GM21717 (cell line): ENCODE measurements around the gene CYS1.
"Not testable (repeated sequence)": the region's sequence is repeated elsewhere in the genome, so short reads cannot be mapped to it uniquely, and the experiment has no call there.

Experiments
- ATAC-seq: cut with Tn5 transposase; IDR thresholded peaks from one replicate; pipeline ENCODE4 v1.9.1; 2021; ENCODE audit warnings: mild to moderate bottlenecking, moderate library complexity; ENCODE audit not compliant: unreplicated experiment

Gene CYS1

DNA sequence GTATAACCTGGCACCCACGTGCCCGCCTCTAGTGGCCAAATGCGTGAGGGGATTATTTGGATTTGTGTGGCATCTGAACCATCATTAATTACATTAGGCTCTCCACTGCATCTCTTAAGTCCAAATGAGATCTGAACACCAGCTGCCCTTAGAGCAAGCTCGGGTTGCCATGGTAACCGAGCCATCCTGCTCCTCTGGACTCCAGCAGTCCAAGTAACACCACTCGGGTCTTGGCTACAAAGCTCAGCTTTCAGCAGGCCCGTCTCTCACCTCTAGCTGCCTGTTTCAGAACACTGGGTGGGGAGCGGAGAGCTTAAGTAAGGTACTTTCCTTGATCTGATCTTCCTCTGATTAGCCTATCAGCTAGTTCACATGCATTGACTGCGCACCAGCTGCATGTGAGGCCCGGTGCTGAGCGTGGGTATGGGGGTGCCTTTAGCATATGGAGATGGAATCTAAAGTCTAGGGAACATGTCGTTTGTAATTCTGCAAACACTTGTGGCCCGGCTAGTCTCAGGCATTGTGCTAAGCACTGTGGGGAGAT is 14.1 kb upstream of the CYS1 start:
- ATAC-seq, result no peak

GRCh38 chr2:10091889-10092244 is 11.7 kb upstream of the CYS1 start:
- not testable (repeated sequence) for ATAC-seq

- no peak for ATAC-seq
Measured at GRCh38 chr2:10091182-10091888, 11.1 kb upstream of the CYS1 start.

DNA sequence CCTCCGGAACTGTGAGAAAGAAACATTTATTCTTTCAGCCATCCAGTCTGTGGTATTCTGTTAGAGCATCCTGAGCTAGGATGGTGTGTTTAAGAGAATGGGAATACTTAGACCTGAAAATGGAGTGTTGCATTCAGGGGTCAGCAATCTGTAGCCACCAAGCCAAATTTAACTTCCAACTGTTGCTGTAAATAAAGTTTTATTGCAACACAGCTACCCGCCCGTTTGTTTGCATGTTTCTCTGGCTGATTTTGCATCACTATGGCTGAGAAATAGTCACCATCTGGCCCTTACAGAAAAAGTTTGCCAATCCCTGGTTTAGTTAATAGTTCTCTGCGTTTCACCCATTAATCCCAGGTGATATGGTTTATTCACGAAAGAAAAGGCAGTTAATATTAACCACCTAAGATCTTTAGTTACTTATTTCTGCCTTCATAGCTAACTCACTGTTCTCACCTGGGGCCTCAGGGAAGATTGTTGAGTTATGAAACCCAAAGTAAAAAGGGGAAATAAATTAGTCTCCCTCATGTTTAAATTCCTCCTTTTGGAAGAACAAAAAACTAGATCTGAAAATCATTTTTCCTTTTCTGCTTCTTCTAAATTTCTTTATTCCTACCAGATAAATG is 9.5 kb upstream of the CYS1 start:
- no peak for ATAC-seq

DNA sequence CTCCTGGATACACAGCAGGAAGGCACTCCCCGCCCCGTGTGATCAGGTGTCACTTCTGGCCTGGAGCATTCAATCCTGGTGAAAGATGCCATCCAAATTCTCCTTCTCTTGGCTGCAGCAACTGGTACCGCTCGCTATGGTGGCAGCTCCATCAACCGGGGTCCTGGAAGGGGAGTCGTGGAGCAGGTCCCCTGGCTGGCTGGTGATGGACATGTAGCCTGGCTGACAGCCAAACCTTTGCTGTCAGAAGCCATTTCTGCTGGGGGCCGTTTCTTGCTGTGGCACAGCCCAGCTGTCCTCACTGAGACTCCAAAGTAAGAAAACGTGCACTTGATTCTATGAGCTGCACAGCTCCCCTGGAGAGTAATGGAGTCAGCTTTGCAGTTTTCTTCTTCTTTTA is 7.1 kb upstream of the CYS1 start:
- ATAC-seq, result no peak

- ATAC-seq, result no peak
Measured at GRCh38 chr2:10086950-10087349, 6.7 kb upstream of the CYS1 start.

DNA sequence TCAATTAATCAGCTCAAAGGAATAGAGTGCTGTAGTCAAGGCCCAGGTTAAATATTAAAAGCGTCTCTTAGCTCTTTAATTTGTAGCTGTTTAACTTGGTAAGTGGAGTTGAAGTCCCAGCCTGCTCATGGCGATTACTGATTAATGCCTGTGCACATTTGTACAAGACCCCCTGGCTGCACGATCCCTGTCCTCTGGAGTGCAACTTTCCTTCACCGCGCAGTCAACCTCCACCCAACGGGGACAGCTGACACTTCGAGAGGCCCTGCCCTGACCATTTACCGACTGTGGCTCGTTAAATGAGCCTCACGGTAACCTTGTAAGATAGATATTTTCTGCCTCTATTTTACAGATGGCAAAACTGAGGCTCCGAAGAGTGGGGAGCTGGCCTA is 5.5 kb upstream of the CYS1 start:
- no peak for ATAC-seq

DNA sequence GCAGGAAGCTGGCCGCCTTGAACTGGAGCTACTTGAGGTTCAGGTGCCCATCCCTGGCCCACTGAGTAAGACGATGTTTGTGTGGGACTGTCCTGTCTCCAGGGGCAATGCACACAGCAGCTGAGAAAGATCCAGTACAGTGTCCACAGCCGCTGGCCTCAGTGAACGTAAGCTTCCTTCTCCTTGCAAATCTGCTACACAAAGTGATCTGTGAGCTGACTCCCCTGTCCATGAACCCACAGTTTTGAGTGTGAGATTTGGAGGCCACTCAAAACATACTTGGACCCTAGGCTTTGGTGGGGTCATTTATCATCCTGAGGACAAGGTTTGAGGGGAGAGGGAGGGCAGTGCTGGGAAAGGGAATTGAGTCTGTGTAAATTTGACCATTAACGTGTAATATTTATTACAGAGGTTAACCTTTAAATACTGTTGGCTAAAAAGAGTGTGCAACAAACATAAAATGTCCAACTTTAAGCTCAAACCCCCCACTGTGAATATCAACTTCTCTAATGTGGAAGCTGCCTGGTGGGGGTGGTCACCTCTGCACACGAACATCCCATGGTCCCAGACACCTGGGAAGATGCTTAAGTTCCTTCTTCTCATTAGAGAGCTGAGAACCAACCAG is 4.9 kb upstream of the CYS1 start:
- no peak for ATAC-seq

GRCh38 chr2:10084223-10084865 is 4.1 kb upstream of the CYS1 start:
- ATAC-seq, result no peak

DNA sequence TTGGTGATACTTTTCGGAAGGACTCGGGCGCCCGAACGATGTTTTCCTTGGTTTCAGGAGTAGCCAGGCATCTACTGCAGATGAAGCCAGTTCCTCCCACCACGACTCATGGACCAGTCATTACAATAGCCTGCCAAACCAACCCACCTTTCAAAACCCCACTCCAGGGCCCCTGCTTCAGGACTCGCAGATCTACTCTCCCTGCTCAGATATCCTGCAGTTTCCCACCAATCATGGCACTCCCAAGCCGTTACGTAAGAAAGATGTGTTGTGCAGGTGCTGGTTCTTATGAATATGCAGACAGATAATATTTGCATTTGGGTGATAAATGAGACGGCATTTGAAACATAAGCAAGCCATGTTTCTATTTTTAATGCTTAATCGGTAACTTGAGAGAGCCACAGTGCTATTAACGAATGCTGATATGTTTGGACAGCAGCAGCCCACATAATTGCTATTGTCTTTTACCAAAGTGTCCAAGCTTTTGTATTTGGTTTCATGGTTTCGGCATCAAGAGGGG is 3.5 kb upstream of the CYS1 start:
- ATAC-seq, result no peak

GRCh38 chr2:10083046-10083445 is 2.8 kb upstream of the CYS1 start:
- no peak for ATAC-seq

DNA sequence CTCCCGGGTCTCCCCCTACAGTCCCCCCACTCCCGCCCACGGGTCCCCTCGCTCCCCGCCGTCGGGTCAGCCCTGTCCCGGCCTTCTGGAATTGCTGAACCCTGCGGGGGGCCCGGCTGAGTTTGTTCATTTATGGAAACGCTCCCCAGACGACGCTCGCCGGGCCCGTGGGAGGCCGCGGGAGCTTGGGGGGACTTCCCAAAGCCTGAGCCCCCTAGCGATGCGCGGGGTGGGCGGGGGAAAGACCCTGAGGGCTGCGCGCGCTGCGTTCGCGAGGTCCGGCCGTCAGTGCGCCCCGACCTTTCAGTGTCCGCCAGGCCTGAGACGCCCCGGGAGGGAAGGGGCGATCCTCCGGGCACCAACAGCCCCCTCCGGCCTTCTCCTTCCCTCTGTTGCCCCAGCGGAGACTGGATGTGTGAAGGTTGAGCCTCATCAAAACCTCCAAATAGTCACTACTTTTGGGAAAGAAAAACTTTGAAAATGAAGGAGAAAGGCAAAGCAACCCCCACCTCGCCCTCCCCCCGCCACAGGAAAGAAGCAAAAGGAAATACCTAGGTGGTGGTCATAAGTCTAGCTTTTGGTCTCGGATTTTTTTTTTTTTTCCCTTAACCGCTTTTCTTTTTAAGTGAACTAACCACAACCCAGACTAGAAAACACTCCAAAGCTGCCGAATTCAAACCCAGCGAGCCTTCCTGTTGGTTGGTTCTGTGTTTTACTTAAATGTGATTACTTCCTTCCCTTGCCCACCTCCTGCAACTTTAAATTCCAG is 509 bp upstream of the CYS1 start:
- ATAC-seq, result no peak

GRCh38 chr2:10079266-10079869 is 843 bp downstream of the CYS1 start:
- ATAC-seq, result no peak

DNA sequence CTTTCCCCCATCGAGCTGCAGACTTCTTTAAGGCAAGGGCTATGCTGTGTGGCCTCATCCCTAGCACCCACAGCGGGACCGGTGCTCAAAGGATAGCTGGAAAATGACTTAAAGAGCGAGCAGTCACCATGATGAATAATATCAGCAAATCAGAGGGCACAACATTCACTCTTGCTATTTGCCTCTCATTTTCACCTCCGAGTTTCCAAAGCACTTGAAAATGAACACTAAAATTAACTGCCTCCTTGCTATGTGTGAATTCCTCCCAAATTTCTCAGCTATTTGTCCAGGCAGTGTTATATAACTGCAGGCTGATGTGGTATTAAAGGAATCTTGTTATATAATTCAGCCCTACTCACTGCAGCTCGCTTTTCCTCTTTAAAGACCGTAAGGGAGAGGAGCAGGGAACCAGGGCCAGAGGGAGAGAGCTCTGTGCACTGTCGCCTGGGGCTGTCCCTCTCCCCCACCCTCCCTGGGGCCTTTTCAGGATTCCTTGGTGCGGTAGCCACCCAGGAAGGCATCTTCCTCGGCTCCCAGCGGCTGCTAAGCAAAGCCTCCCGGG is 1.4 kb downstream of the CYS1 start:
- ATAC-seq, result no peak

DNA sequence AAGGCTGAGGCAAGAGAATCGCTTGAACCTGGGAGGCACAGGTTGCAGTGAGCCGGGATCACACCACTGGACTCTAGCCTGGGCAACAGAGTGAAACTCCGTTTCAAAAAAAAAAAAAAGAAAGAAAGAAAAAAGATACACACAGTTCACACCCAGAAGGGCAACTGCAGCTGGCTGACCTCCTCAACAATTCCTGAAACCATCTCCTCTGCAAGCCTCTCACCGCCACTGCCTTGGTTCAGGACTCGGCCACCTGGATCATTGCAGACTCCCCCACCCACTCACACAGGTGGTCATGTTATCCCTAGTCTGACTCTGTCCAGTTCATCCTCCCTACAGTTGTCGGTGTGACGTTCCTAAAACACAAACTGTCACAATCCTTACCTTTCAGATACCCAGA is 2.2 kb downstream of the CYS1 start:
- ATAC-seq, result no peak

- no peak for ATAC-seq
Measured at GRCh38 chr2:10076988-10077527, 3.2 kb downstream of the CYS1 start.

DNA sequence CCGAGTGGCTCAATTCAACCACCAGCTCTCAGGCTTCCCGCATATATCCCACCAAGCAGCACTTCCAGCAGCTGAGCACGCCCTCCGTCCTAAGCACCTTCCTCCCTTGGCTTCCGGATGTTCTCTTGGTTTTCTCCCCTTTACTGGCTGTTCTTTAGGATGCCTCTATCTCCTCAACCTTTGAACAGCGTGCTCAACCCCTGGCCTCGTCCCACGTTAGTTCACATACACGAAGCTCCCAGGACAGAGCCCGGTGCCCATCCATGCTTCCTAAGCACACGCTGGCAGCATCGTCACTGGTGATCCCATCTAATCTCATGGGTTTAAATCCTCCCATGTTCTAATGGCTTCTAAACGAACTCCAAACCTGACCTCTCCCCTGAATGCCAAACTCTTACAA is 3.7 kb downstream of the CYS1 start:
- ATAC-seq, result no peak

- ATAC-seq, result no peak
Measured at GRCh38 chr2:10075571-10076209, 4.5 kb downstream of the CYS1 start.

DNA sequence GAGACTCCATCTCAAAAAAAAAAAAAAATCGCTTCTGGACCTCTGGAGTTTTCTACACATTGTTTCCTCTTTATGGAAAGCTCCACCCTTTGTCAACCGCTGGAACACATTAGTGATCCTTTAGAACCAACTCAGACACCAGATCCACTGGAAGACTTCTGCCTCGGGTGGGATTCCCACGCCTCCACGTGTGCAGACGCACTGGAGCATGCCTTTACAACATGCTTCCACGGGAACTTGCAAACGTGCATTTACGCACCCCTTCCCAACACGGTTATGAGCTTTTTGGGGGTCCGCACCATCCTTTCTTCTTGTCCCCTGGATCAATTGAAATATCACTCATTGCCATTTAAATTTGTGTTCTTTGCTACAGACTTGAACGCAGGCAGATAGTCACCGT is 5.1 kb downstream of the CYS1 start:
- ATAC-seq, result no peak
